ENCODE measurements around the gene MPZL3.

Gene MPZL3

DNA sequence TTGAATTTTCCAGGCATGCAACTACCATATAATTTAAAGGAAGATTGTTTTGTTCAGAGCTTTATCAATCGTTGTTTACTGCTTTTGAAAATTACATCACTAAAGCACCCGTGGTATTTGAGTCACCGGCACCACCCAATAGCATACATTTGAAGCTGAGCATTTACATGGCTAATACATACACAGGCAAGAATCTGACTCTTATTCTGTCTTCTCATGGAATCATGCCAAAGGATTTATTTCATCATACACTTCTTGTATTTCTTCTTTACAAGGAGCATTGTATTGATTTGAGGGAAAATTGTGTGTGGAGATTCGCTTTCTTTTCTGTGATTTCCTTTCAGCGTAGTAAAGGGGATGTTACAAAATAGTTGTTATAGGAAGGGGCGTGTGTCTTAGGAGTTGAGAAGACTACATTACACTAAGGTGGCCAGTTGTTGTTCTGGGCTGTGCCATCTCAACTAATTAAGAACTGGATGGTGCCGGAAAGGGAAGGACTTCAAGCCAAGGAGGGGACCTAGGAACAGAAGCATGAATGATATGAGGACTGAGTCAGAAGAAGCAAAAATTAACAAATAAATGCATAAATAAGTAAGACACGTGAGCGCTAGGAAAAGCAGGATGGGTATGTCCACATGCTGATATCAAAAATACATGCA, 39.4 kb upstream of the MPZL3 start:
- no peak overlapping the region for H3K4me3 ChIP-seq (ENCODE audit: low read length)
- no peak overlapping the region for H4K8ac ChIP-seq (ENCODE audit: low read depth, low read length)
- WGBS (ENCODE audit: extremely low coverage, insufficient coverage, low lambda C conversion rate): no CpG with 5 or more reads among the region's 9 CpGs
- H2BK15ac ChIP-seq (replicated peaks; ENCODE audit: low read depth): no peak overlapping the region
- H3K18ac ChIP-seq (ENCODE audit: low read length): no peak overlapping the region
- no peaks in the 10 kb centered on the region for H3K79me2 ChIP-seq (ENCODE audit: control insufficient read depth, insufficient read depth, low read length)
- DNase-seq: no peak
- H3K4me1 ChIP-seq (ENCODE audit: control insufficient read depth, low read depth, low read length): no peaks in the 10 kb centered on the region
- no peak overlapping the region for H3K27ac ChIP-seq (ENCODE audit: low read depth, low read length)
- H3K4ac ChIP-seq (ENCODE audit: low read depth, low read length): no peak overlapping the region
- H4K5ac ChIP-seq (ENCODE audit: low read length): no peak overlapping the region
- H3K56ac ChIP-seq (ENCODE audit: low read length): no peak overlapping the region
- H2BK5ac ChIP-seq (ENCODE audit: low read length): no peak overlapping the region
- no peak overlapping the region for H3K23ac ChIP-seq (ENCODE audit: low read length)
- no peak overlapping the region for H2BK120ac ChIP-seq (ENCODE audit: low read depth, low read length)
- H3K79me1 ChIP-seq (ENCODE audit: low read length): no peaks in the 10 kb centered on the region
- no peaks in the 10 kb centered on the region for H3K27me3 ChIP-seq (ENCODE audit: insufficient read depth, low read length, poor library complexity)
- no peak overlapping the region for H3K9ac ChIP-seq (ENCODE audit: low read length)
- no peak overlapping the region for H3K4me2 ChIP-seq (ENCODE audit: low read length)
- no peaks in the 10 kb centered on the region for H3K36me3 ChIP-seq (ENCODE audit: control insufficient read depth, insufficient read depth, low read length)
- no peak overlapping the region for H2AK5ac ChIP-seq (ENCODE audit: low read length)

DNA sequence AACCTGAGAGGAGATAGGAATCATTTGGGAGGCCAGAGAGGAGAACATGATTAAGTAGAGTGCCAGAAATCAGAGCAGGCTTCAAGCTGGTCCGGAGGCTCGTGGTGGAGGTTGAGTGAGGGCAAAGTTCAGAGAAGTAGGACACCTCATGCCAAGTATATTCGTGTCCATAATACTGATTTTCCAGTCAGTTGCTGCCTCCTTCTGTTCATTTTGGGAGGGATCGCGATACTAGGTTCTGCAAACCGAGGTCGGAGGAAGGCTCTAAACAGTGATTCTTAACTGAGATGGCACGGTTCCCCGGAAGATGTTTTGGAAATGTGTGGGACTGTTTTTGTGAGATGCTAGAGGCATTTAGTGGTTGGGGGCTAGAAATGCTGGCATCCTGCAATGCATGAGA, 38.8 kb upstream of the MPZL3 start:
- WGBS (ENCODE audit: extremely low coverage, insufficient coverage, low lambda C conversion rate): no CpG with 5 or more reads among the region's 9 CpGs

DNA sequence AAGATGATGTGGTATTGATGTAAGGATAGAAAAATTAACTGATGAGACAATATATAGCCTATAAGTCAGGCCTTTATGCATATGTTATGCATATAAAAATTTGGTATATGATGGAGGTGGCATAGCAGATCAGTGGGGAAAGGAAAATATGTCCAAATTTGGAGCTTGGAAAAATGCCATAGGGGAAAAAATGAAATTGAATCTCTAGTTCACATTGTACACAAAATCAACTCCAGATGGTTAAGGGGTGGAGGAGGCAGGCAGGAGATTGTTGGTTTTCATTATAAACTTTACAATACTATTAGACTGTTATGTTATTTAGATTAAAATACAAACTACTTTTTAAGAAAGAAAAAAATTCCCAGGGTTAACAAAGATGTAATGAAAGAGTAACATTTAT, 37.2 kb upstream of the MPZL3 start:
- no peaks in the 10 kb centered on the region for H3K4me1 ChIP-seq (ENCODE audit: control insufficient read depth, low read depth, low read length)
- H2BK5ac ChIP-seq (ENCODE audit: low read length): no peak overlapping the region
- no peaks in the 10 kb centered on the region for H3K27me3 ChIP-seq (ENCODE audit: insufficient read depth, low read length, poor library complexity)
- H3K36me3 ChIP-seq (ENCODE audit: control insufficient read depth, insufficient read depth, low read length): no peaks in the 10 kb centered on the region
- no peaks in the 10 kb centered on the region for H3K79me1 ChIP-seq (ENCODE audit: low read length)
- DNase-seq: no peak
- H3K79me2 ChIP-seq (ENCODE audit: control insufficient read depth, insufficient read depth, low read length): no peaks in the 10 kb centered on the region
- no peak overlapping the region for H3K18ac ChIP-seq (ENCODE audit: low read length)
- no peak overlapping the region for H2AK5ac ChIP-seq (ENCODE audit: low read length)
- no peak overlapping the region for H3K4me3 ChIP-seq (ENCODE audit: low read length)
- no peak overlapping the region for H4K5ac ChIP-seq (ENCODE audit: low read length)
- H2BK120ac ChIP-seq (ENCODE audit: low read depth, low read length): no peak overlapping the region
- H3K56ac ChIP-seq (ENCODE audit: low read length): no peak overlapping the region
- H4K8ac ChIP-seq (ENCODE audit: low read depth, low read length): no peak overlapping the region
- no peak overlapping the region for H3K27ac ChIP-seq (ENCODE audit: low read depth, low read length)
- no peak overlapping the region for H3K4me2 ChIP-seq (ENCODE audit: low read length)
- H2BK15ac ChIP-seq (replicated peaks; ENCODE audit: low read depth): no peak overlapping the region
- H3K4ac ChIP-seq (ENCODE audit: low read depth, low read length): no peak overlapping the region
- H3K9ac ChIP-seq (ENCODE audit: low read length): no peak overlapping the region
- no peak overlapping the region for H3K23ac ChIP-seq (ENCODE audit: low read length)

More for the DNA sequence above, 38.8 kb upstream of the MPZL3 start:
- H4K8ac ChIP-seq (ENCODE audit: low read depth, low read length): no peak overlapping the region
- no peak overlapping the region for H3K27ac ChIP-seq (ENCODE audit: low read depth, low read length)
- no peak overlapping the region for H3K4me3 ChIP-seq (ENCODE audit: low read length)
- no peaks in the 10 kb centered on the region for H3K36me3 ChIP-seq (ENCODE audit: control insufficient read depth, insufficient read depth, low read length)
- peak; percentile 59 for DNase-seq
- H3K79me1 ChIP-seq (ENCODE audit: low read length): no peaks in the 10 kb centered on the region
- no peak overlapping the region for H3K4me2 ChIP-seq (ENCODE audit: low read length)
- no peak overlapping the region for H4K5ac ChIP-seq (ENCODE audit: low read length)
- H3K4ac ChIP-seq (ENCODE audit: low read depth, low read length): no peak overlapping the region
- H3K4me1 ChIP-seq (ENCODE audit: control insufficient read depth, low read depth, low read length): no peaks in the 10 kb centered on the region
- no peak overlapping the region for H3K56ac ChIP-seq (ENCODE audit: low read length)
- no peaks in the 10 kb centered on the region for H3K79me2 ChIP-seq (ENCODE audit: control insufficient read depth, insufficient read depth, low read length)
- no peak overlapping the region for H3K23ac ChIP-seq (ENCODE audit: low read length)
- no peak overlapping the region for H2AK5ac ChIP-seq (ENCODE audit: low read length)
- H2BK5ac ChIP-seq (ENCODE audit: low read length): no peak overlapping the region
- H2BK120ac ChIP-seq (ENCODE audit: low read depth, low read length): no peak overlapping the region
- H3K18ac ChIP-seq (ENCODE audit: low read length): no peak overlapping the region
- H3K27me3 ChIP-seq (ENCODE audit: insufficient read depth, low read length, poor library complexity): no peaks in the 10 kb centered on the region
- no peak overlapping the region for H3K9ac ChIP-seq (ENCODE audit: low read length)
- no peak overlapping the region for H2BK15ac ChIP-seq (replicated peaks; ENCODE audit: low read depth)

DNA sequence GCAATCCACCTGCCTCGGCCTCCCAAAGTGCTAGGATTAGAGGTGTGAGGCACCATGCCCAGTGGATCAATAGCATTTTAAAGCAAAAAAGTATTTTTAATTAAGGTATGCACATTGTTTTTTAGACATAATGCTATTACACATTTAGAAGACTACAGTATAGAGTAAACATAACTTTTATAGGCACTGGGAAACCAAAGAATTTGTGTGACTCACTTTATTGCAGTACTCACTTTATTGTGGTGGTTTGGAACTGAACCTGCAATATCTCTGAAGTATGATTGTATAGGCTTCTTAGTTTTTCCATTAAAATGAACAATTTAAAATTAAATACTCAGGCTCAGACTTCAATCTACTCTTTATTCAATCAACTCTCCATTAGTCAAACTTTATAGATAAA, 34.8 kb upstream of the MPZL3 start:
- H2AK5ac ChIP-seq (ENCODE audit: low read length): no peak overlapping the region
- no peak overlapping the region for H2BK120ac ChIP-seq (ENCODE audit: low read depth, low read length)
- no peak overlapping the region for H3K4ac ChIP-seq (ENCODE audit: low read depth, low read length)
- no peak overlapping the region for H2BK5ac ChIP-seq (ENCODE audit: low read length)
- no peaks in the 10 kb centered on the region for H3K79me2 ChIP-seq (ENCODE audit: control insufficient read depth, insufficient read depth, low read length)
- no peaks in the 10 kb centered on the region for H3K36me3 ChIP-seq (ENCODE audit: control insufficient read depth, insufficient read depth, low read length)
- no peak overlapping the region for H3K23ac ChIP-seq (ENCODE audit: low read length)
- no peak overlapping the region for H3K56ac ChIP-seq (ENCODE audit: low read length)
- WGBS (ENCODE audit: extremely low coverage, insufficient coverage, low lambda C conversion rate): no CpG with 5 or more reads among the region's 1 CpG
- no peak overlapping the region for H4K5ac ChIP-seq (ENCODE audit: low read length)
- H3K4me3 ChIP-seq (ENCODE audit: low read length): no peak overlapping the region
- no peak overlapping the region for H4K8ac ChIP-seq (ENCODE audit: low read depth, low read length)
- DNase-seq: no peak
- no peak overlapping the region for H3K18ac ChIP-seq (ENCODE audit: low read length)
- no peaks in the 10 kb centered on the region for H3K4me1 ChIP-seq (ENCODE audit: control insufficient read depth, low read depth, low read length)
- no peak overlapping the region for H3K4me2 ChIP-seq (ENCODE audit: low read length)
- no peak overlapping the region for H3K27ac ChIP-seq (ENCODE audit: low read depth, low read length)
- H2BK15ac ChIP-seq (replicated peaks; ENCODE audit: low read depth): no peak overlapping the region
- no peak overlapping the region for H3K9ac ChIP-seq (ENCODE audit: low read length)
- no peaks in the 10 kb centered on the region for H3K79me1 ChIP-seq (ENCODE audit: low read length)
- no peaks in the 10 kb centered on the region for H3K27me3 ChIP-seq (ENCODE audit: insufficient read depth, low read length, poor library complexity)

DNA sequence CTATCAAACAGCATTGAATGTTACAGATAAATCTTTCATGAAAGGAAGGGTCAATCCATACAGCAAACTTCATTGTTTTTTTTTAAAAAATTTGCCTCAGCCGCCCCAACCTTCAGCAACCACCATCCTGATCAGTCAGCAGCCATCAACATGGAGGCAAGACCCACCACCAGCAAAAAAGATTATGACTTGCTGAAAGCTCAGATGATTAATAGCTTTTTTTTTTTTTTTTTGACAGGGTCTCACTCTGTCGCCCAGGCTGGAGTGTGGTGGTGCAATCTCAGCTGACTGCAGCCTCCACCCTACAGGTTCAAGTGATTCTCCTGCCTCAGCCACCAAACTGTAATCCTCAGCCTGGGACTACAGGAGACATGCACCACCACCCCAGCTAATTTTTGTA, 34.4 kb upstream of the MPZL3 start:
- Histone ChIP-seq H3K4me3 (ENCODE audit: low read length) (no peak overlapping the region), H3K18ac (ENCODE audit: low read length) (no peak overlapping the region), H3K4me1 (ENCODE audit: control insufficient read depth, low read depth, low read length) (no peaks in the 10 kb centered on the region), H4K5ac (ENCODE audit: low read length) (no peak overlapping the region), H3K56ac (ENCODE audit: low read length) (no peak overlapping the region), H3K36me3 (ENCODE audit: control insufficient read depth, insufficient read depth, low read length) (no peaks in the 10 kb centered on the region), H3K9ac (ENCODE audit: low read length) (no peak overlapping the region), H3K4ac (ENCODE audit: low read depth, low read length) (no peak overlapping the region), H3K79me1 (ENCODE audit: low read length) (no peaks in the 10 kb centered on the region), H3K27ac (ENCODE audit: low read depth, low read length) (no peak overlapping the region), H3K27me3 (ENCODE audit: insufficient read depth, low read length, poor library complexity) (no peaks in the 10 kb centered on the region), H2BK120ac (ENCODE audit: low read depth, low read length) (no peak overlapping the region), H2BK15ac (replicated peaks; ENCODE audit: low read depth) (no peak overlapping the region), H3K4me2 (ENCODE audit: low read length) (no peak overlapping the region), H4K8ac (ENCODE audit: low read depth, low read length) (no peak overlapping the region), H3K23ac (ENCODE audit: low read length) (no peak overlapping the region), H2BK5ac (ENCODE audit: low read length) (no peak overlapping the region), H2AK5ac (ENCODE audit: low read length) (no peak overlapping the region), H3K79me2 (ENCODE audit: control insufficient read depth, insufficient read depth, low read length) (no peaks in the 10 kb centered on the region)
- WGBS (ENCODE audit: extremely low coverage, insufficient coverage, low lambda C conversion rate): no CpG with 5 or more reads among the region's 2 CpGs
- no peak for DNase-seq

DNA sequence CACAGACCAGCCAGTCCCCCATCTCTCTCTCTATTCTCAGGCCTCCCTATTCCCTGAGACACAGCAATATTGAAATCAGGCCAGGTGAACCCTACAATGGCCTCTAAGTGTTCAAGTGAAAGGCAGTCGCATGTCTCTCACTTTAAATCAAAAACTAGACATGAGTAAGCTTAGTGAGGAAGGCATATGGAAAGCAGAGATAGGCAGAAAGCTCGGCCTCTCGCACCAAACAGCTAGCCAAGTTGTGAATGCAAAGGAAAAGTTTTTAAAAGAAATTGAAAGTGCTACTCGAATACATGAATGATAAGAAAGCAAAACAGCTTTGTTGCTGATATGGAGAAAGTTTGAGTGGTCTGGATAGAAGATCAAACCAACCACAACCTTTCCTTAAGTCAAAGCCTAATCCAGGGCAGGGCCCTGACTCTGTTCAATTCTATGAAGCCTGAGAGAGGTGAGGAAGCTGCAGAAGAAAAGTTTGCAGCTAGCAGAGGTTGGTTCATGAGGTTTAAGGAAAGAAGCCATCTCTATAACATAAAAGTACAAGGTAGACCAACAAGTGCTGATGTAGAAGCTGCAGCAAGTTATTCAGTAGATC, 31.7 kb upstream of the MPZL3 start:
- Histone ChIP-seq H3K79me2 (ENCODE audit: control insufficient read depth, insufficient read depth, low read length) (no peaks in the 10 kb centered on the region), H3K9ac (ENCODE audit: low read length) (no peak overlapping the region), H4K8ac (ENCODE audit: low read depth, low read length) (no peak overlapping the region), H3K4me2 (ENCODE audit: low read length) (no peak overlapping the region), H3K27ac (ENCODE audit: low read depth, low read length) (no peak overlapping the region), H2AK5ac (ENCODE audit: low read length) (no peak overlapping the region), H3K79me1 (ENCODE audit: low read length) (no peaks in the 10 kb centered on the region), H3K23ac (ENCODE audit: low read length) (no peak overlapping the region), H3K56ac (ENCODE audit: low read length) (no peak overlapping the region), H3K36me3 (ENCODE audit: control insufficient read depth, insufficient read depth, low read length) (no peaks in the 10 kb centered on the region), H2BK15ac (replicated peaks; ENCODE audit: low read depth) (no peak overlapping the region), H2BK120ac (ENCODE audit: low read depth, low read length) (no peak overlapping the region), H3K4me1 (ENCODE audit: control insufficient read depth, low read depth, low read length) (no peaks in the 10 kb centered on the region), H3K27me3 (ENCODE audit: insufficient read depth, low read length, poor library complexity) (no peaks in the 10 kb centered on the region), H2BK5ac (ENCODE audit: low read length) (no peak overlapping the region), H3K4me3 (ENCODE audit: low read length) (no peak overlapping the region), H3K18ac (ENCODE audit: low read length) (no peak overlapping the region), H3K4ac (ENCODE audit: low read depth, low read length) (no peak overlapping the region), H4K5ac (ENCODE audit: low read length) (no peak overlapping the region)
- no peak for DNase-seq
- WGBS (ENCODE audit: extremely low coverage, insufficient coverage, low lambda C conversion rate): no CpG with 5 or more reads among the region's 4 CpGs

Measured in mesendoderm (in vitro differentiated cells).